RPMI8226 (cell line): Measurements from ENCODE around the gene BRI3BP.
"Not testable (repeated sequence)": the region's sequence is repeated elsewhere in the genome, so short reads cannot be mapped to it uniquely, and the experiment has no call there.

Experiments
- DNase-seq: peaks from one replicate; pipeline ENCODE4 v3.0.0-alpha.2; 2015

The BRI3BP gene

GRCh38 chr12:125070661-125071390 lies 77.4 kb downstream of the BRI3BP start:
- no peak for DNase-seq

GRCh38 chr12:125071456-125071855 lies 78.0 kb downstream of the BRI3BP start:
- no peak for DNase-seq

GRCh38 chr12:125072496-125072895 lies 79.1 kb downstream of the BRI3BP start:
- DNase-seq, result no peak

GRCh38 chr12:125074294-125074693 lies 80.8 kb downstream of the BRI3BP start:
- not testable (repeated sequence) for DNase-seq

- DNase-seq, result no peak
Observed at GRCh38 chr12:125076103-125076502, 82.7 kb downstream of the BRI3BP start.

- DNase-seq, result no peak
Observed at GRCh38 chr12:125079084-125079483, 85.6 kb downstream of the BRI3BP start.

GRCh38 chr12:125079648-125080645 lies 86.5 kb downstream of the BRI3BP start:
- no peak for DNase-seq
